HFF-Myc (cell line): ENCODE measurements around the gene TINAG.
"Not testable (repeated sequence)": the region's sequence is repeated elsewhere in the genome, so short reads cannot be mapped to it uniquely, and the experiment has no call there.

Experiments
- DNase-seq: peaks from one replicate; pipeline ENCODE4 v3.0.0-alpha.2; 2011; ENCODE audit warnings: low read depth; ENCODE audit errors: extremely low read depth
- H3K4me3 ChIP-seq: replicated peaks from 2 replicates; pipeline ENCODE4 v1.5.1; 2011; ENCODE audit warnings: low read depth, mild to moderate bottlenecking, control low read depth, low read length
- CTCF ChIP-seq: IDR thresholded peaks from 2 replicates; pipeline ENCODE4 v1.5.1; 2012; ENCODE audit warnings: mild to moderate bottlenecking, low read depth, low read length, control low read depth; ENCODE audit errors: missing control alignments

The TINAG gene

GRCh38 chr6:54307439-54307910 is 766 bp upstream of the TINAG start:
- no peak for DNase-seq
- no peak for TF ChIP-seq CTCF
- no peak overlapping the region for H3K4me3 ChIP-seq

GRCh38 chr6:54308986-54309315 is 710 bp downstream of the TINAG start:
- no peak for TF ChIP-seq CTCF
- no peak for DNase-seq
- H3K4me3 ChIP-seq: no peak overlapping the region

DNA sequence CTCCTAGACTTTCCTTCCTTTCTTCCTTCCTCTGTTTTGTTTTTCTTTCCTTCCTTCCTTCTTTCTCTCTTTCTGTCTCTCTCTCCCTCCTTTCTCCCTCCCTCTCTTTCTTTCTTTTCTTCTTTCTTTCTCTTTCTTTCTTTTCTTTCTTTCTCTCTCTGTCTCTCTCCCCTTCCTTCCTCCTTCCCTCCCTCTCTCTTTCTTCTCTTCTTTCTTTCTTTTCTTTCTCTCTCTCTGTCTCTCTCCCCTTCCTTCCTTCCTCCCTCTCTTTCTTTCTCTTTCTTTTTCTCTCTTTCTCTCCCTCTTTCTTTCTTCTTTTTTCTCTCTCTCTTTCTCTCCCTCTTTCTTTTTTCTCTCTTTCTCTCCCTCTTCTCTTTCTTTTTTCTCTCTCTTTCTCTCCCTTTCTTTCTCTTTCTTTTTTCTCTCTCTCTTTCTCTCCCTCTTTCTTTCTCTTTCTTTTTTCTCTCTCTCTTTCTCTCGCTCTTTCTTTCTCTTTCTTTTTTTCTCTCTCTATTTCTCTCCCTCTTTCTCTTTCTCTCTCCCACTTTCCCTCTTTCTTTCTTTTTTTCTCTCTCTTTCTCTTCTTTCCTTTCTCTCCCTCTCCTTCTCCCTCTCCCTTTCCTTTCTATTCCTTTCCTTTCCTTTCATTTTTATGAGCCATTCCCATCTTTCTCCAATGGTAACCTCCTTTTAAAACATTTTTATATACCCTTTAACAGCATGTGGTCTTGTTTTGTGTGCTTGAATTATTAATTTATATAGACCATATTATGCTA is 2.3 kb downstream of the TINAG start:
- no peak for TF ChIP-seq CTCF
- no peak for DNase-seq
- H3K4me3 ChIP-seq: no peak overlapping the region

- DNase-seq: no peak
- no peak for TF ChIP-seq CTCF
- H3K4me3 ChIP-seq: no peak overlapping the region
Observed at GRCh38 chr6:54315656-54316055, 7.4 kb downstream of the TINAG start.

DNA sequence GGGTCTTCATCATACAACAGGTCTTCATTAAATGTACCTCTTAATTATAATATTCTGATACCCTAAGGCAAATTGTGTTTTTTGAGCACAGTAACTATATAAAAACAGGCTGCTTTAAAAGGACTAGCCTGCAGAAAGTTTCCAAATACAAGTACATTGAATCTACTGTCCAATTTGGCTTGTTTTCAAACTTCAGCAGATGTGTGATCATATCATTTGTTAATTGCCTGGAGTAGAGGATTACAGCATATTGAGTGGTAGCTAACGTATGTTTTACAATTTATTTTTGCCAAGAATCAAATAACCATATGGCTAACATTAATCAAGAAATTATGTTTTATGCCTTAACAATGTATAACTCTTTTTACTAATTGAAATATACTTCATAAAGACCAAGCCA is 12.6 kb downstream of the TINAG start:
- no peak for TF ChIP-seq CTCF
- H3K4me3 ChIP-seq: no peak overlapping the region
- no peak for DNase-seq

- no peak overlapping the region for H3K4me3 ChIP-seq
- DNase-seq: no peak
- TF ChIP-seq CTCF: no peak
Observed at GRCh38 chr6:54327631-54328030, 19.4 kb downstream of the TINAG start.

- not testable (repeated sequence) for DNase-seq, H3K4me3 ChIP-seq
Observed at GRCh38 chr6:54331571-54331970, 23.3 kb downstream of the TINAG start.
